Measurements from ENCODE around the gene OTUD1. TPM values are rescaled to one million over a fixed set of nuclear protein-coding genes. Genes with fewer than 3 reads are reported as not detected.

The OTUD1 gene
- total RNA-seq, 4 donors from 2014 or later, result 9.3 to 19.1 (median 11.4) TPM

GRCh38 chr10:23452033-23452655 lies 13.3 kb downstream of the OTUD1 start:
- Histone ChIP-seq H3K27ac (replicated peaks in 1 of 4) (no peak overlapping the region), H3K4me1 (peaks cover 3 to 21% (median 13%) of the 10 kb centered on the region in 4 donors), H3K4me3 (no peak overlapping the region), H3K27me3 (no peaks in the 10 kb centered on the region), H3K36me3 (no peaks in the 10 kb centered on the region), H3K9me3 (no peaks in the 10 kb centered on the region)
- peak; percentile 29 for DNase-seq (ENCODE audit: extremely low spot score)
- WGBS, result 86% methylated on average over 4 of the region's 4 CpGs
- intact Hi-C loops (cut with DNase I), result no loop called here
- no peak for TF ChIP-seq CTCF (IDR thresholded peaks at IDR 0.05)
- TF ChIP-seq POLR2AphosphoS5 (IDR thresholded peaks at IDR 0.05), result no peak
- no peak for TF ChIP-seq POLR2A (IDR thresholded peaks at IDR 0.05; ENCODE audit: low read depth)
- no peak for TF ChIP-seq EP300 (IDR thresholded peaks at IDR 0.05)

GRCh38 chr10:23453465-23453864 lies 14.6 kb downstream of the OTUD1 start:
- peak; percentile 37 for DNase-seq (ENCODE audit: extremely low spot score)
- WGBS, result 75% methylated on average over 4 of the region's 4 CpGs
- H3K4me3 ChIP-seq, result no peak overlapping the region
- no peaks in the 10 kb centered on the region for H3K36me3 ChIP-seq
- H3K27me3 ChIP-seq, result no peaks in the 10 kb centered on the region
- TF ChIP-seq EP300 (IDR thresholded peaks at IDR 0.05) (no peak), POLR2AphosphoS5 (IDR thresholded peaks at IDR 0.05) (no peak), CTCF (IDR thresholded peaks at IDR 0.05) (no peak), POLR2A (IDR thresholded peaks at IDR 0.05; ENCODE audit: low read depth) (no peak)
- no peak overlapping the region for H3K27ac ChIP-seq (replicated peaks in 1 of 4)
- intact Hi-C loops (cut with DNase I), result no loop called here
- peaks cover 0 to 15% (median 9%) of the 10 kb centered on the region in 4 donors for H3K4me1 ChIP-seq
- no peaks in the 10 kb centered on the region for H3K9me3 ChIP-seq

GRCh38 chr10:23457632-23458417 lies 18.9 kb downstream of the OTUD1 start:
- H3K9me3 ChIP-seq, result no peaks in the 10 kb centered on the region
- H3K27ac ChIP-seq (replicated peaks in 1 of 4), result no peak overlapping the region
- no peaks in the 10 kb centered on the region for H3K27me3 ChIP-seq
- no peak overlapping the region for H3K4me3 ChIP-seq
- H3K36me3 ChIP-seq, result no peaks in the 10 kb centered on the region
- 84% methylated on average over 6 of the region's 6 CpGs for whole genome bisulfite sequencing
- TF ChIP-seq POLR2A (IDR thresholded peaks at IDR 0.05; ENCODE audit: low read depth), result no peak
- TF ChIP-seq CTCF (IDR thresholded peaks at IDR 0.05), result no peak
- H3K4me1 ChIP-seq, result peaks cover 0 to 10% (median 4%) of the 10 kb centered on the region in 4 donors
- intact Hi-C loops (cut with DNase I), result no loop called here
- peak; percentile 57 for DNase-seq (ENCODE audit: extremely low spot score)

- Histone ChIP-seq H3K4me3 (no peak overlapping the region), H3K9me3 (no peaks in the 10 kb centered on the region), H3K36me3 (no peaks in the 10 kb centered on the region), H3K27ac (replicated peaks in 1 of 4) (no peak overlapping the region), H3K4me1 (peaks cover 0 to 10% (median 4%) of the 10 kb centered on the region in 4 donors), H3K27me3 (no peaks in the 10 kb centered on the region)
- TF ChIP-seq POLR2A (IDR thresholded peaks at IDR 0.05; ENCODE audit: low read depth), result no peak
- TF ChIP-seq POLR2AphosphoS5 (IDR thresholded peaks at IDR 0.05), result no peak
- TF ChIP-seq EP300 (IDR thresholded peaks at IDR 0.05), result no peak
- TF ChIP-seq CTCF (IDR thresholded peaks at IDR 0.05), result no peak
- intact Hi-C loops (cut with DNase I), result no loop called here
- WGBS, result 87% methylated on average over 6 of the region's 6 CpGs
- no peak for DNase-seq (ENCODE audit: extremely low spot score)
These were observed 20.5 kb downstream of the OTUD1 start for GRCh38 chr10:23459308-23459939.
